Measurements from ENCODE around the gene IPPK.

IPPK gene

GRCh38 chr9:92564504-92564903, 105.4 kb downstream of the IPPK start:
- DNase-seq (ENCODE audit: low read depth) = no peak
- H3K4me3 ChIP-seq (ENCODE audit: low read length) = no peak overlapping the region
- TF ChIP-seq CTCF (IDR thresholded peaks at IDR 0.05; ENCODE audit: insufficient read depth, low read depth, low read length, missing control alignments) = no peak
